Fibroblast of villous mesenchyme (primary cell): Measurements from ENCODE around the gene TUB. TPM values are rescaled to one million over a fixed set of nuclear protein-coding genes. Genes with fewer than 3 reads are reported as not detected.
A peak's percentile ranks its signal among the peaks of the same experiment; 100 is the strongest.

Source experiments
- DNase-seq: peaks from one replicate; pipeline ENCODE4 v3.0.0-alpha.2; 2010; ENCODE audit warnings: low read depth
- H3K4me3 ChIP-seq: 2 replicates; pipeline ENCODE4 v1.5.1; 2011; ENCODE audit warnings: low read depth, mild to moderate bottlenecking, low read length
- CTCF ChIP-seq: IDR thresholded peaks from 2 replicates; pipeline ENCODE4 v1.5.1; 2012; ENCODE audit warnings: low read depth, mild to moderate bottlenecking, low read length; ENCODE audit not compliant: insufficient read depth
- total RNA-seq: library from RNA; depleted of rRNA; stranded (reverse); fragments of >200 nt; gene quantifications from 2 replicates; pipeline ENCODE4 v1.2.3, GENCODE V29; 2012

TUB gene
- total RNA-seq, 1 donor: 5.2 TPM

- TF ChIP-seq CTCF: no peak
- H3K4me3 ChIP-seq: no peak overlapping the region
- DNase-seq: no peak
These were observed 35.2 kb upstream of the TUB start for GRCh38 chr11:8045839-8046238.

GRCh38 chr11:8047382-8047781 lies 33.6 kb upstream of the TUB start:
- no peak for DNase-seq
- TF ChIP-seq CTCF: no peak
- no peak overlapping the region for H3K4me3 ChIP-seq

GRCh38 chr11:8049084-8049483 lies 31.9 kb upstream of the TUB start:
- H3K4me3 ChIP-seq: no peak overlapping the region
- no peak for DNase-seq
- no peak for TF ChIP-seq CTCF

GRCh38 chr11:8055091-8055835 lies 25.7 kb upstream of the TUB start:
- DNase-seq: no peak
- no peak overlapping the region for H3K4me3 ChIP-seq
- TF ChIP-seq CTCF: no peak

GRCh38 chr11:8055836-8056526 lies 25.0 kb upstream of the TUB start:
- no peak overlapping the region for H3K4me3 ChIP-seq
- no peak for DNase-seq
- TF ChIP-seq CTCF: no peak

- DNase-seq: peak; percentile 95
- TF ChIP-seq CTCF: no peak
These were observed 24.1 kb upstream of the TUB start for GRCh38 chr11:8056810-8057463.

More at GRCh38 chr11:8056810-8057463, 24.1 kb upstream of the TUB start:
- no peak overlapping the region for H3K4me3 ChIP-seq
